Transverse colon (tissue), 4 donors: ENCODE data around the gene CACNA2D1. TPM values are rescaled to one million over a fixed set of nuclear protein-coding genes. Genes with fewer than 3 reads are reported as not detected.

Experiments used
- DNase-seq: peaks from one replicate; pipeline ENCODE4 v3.0.0-alpha.2; 2019
- H3K27ac ChIP-seq, 4 donors: fragments of 200-600 bp; sonication (generic); 2 replicates each; pipeline ENCODE4 v1.5.1; 2016 to 2018; ENCODE audit warnings: inconsistent platforms in 4 of 4
- H3K27me3 ChIP-seq: fragments of 200-600 bp; sonication (generic); 2 replicates; pipeline ENCODE4 v1.5.1; 2017; ENCODE audit warnings: inconsistent platforms
- H3K36me3 ChIP-seq, 4 donors: fragments of 200-600 bp; sonication (generic); 2 replicates each; pipeline ENCODE4 v1.5.1; 2017 to 2019; ENCODE audit warnings: inconsistent platforms in 4 of 4
- H3K4me1 ChIP-seq, 4 donors: fragments of 200-600 bp; sonication (generic); 2 replicates each; pipeline ENCODE4 v1.5.1; 2017 to 2020; ENCODE audit warnings: inconsistent platforms in 4 of 4
- H3K4me3 ChIP-seq, 4 donors: fragments of 200-600 bp; sonication (generic); 1 replicate in 1 of 4; 2 replicates in 3 of 4; pipeline versions ENCODE4 v1.5.1 to v1.6.1; 2017 to 2019; ENCODE audit warnings: inconsistent platforms in 4 of 4
- H3K9me3 ChIP-seq, 2 donors: fragments of 200-600 bp; sonication (generic); 2 replicates each; pipeline ENCODE4 v1.5.1; 2017 to 2019; ENCODE audit warnings: inconsistent platforms in 2 of 2
- EP300 ChIP-seq: sonication (generic); formaldehyde crosslinking; IDR thresholded peaks from one replicate; pipeline ENCODE4 v1.6.1; 2017; ENCODE audit warnings: antibody characterized with exemption, low read depth
- POLR2A ChIP-seq: fragments of 450-650 bp; IDR thresholded peaks from one replicate; pipeline ENCODE4 v1.6.1; 2016; ENCODE audit warnings: antibody characterized with exemption, mild to moderate bottlenecking, moderate library complexity
- POLR2AphosphoS5 ChIP-seq, 3 donors: sonication (generic); formaldehyde crosslinking; IDR thresholded peaks; one replicate each; pipeline ENCODE4 v1.6.1; 2016; ENCODE audit warnings: antibody characterized with exemption in 3 of 3
- WGBS, 2 donors: methylation state at CpG; one replicate each; pipeline ENCODE4 v1.1.5; 2018; ENCODE audit warnings: low coverage in 1 of 2; 5-methylcytosine and 5-hydroxymethylcytosine counted together
- in situ Hi-C, 4 donors: fragments of 200-750 bp; cut with MboI; loops; one replicate each; pipeline versions ENCODE4 v1.15.0 to v1.15.1; 2017; ENCODE audit warnings: low sequenced_read_pairs in 3 of 4, low pct_ligation_motif_present in 1 of 4, low pct_unique_long_range_greater_than_20kb in 1 of 4
- intact Hi-C: fragments of 100-400 bp; cut with DNase I; formaldehyde crosslinking; loops from one replicate; pipeline ENCODE4 v1.15.1; 2023; ENCODE audit warnings: low total_unique reads
- total RNA-seq, 4 donors: library from RNA; depleted of rRNA; stranded (reverse); fragments of >200 nt; gene quantifications; one replicate each; pipeline ENCODE4 v1.1.0, GENCODE V29; 2016
- TF ChIP-seq, protein P1 (sequence below), 5 experiments: fragments of 200-600 bp in 3 of 5; fragments of 450-650 bp in 2 of 5; sonication (generic) in 3 of 5; IDR thresholded peaks; 1 replicate in 2 of 5; 2 replicates in 3 of 5; pipeline ENCODE4 v1.5.1; 2016 to 2017; ENCODE audit warnings: antibody characterized with exemption in 5 of 5, inconsistent platforms in 3 of 5, mild to moderate bottlenecking in 2 of 5, moderate library complexity in 1 of 5

The CACNA2D1 gene
- total RNA-seq, 4 donors from 2014 or later = 11.0 to 126 (median 22.9) TPM

DNA sequence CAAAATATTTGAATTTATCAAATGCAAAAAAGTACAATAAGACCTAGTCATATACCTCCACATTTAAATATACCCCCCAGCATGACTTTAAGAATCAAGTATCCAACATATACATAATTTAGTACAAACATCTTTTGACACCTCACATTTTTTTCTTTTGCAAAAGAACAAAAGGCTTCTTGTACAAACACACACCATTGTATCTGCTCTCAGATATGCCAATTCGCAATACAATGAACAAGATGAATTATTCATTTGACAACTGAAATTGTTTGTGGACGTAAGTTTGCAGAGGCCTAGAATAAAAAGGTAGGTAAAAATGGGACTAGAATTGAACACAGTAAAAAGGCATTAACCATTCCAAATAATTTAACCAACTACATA lies 154.4 kb downstream of the CACNA2D1 start:
- TF ChIP-seq POLR2AphosphoS5 (IDR thresholded peaks at IDR 0.05) = no peak
- intact Hi-C loops = no loop called here
- 85 to 91% methylated on average over 2 of the region's 2 CpGs for whole genome bisulfite sequencing, 2 donors
- no peak overlapping the region for H3K4me3 ChIP-seq
- H3K27ac ChIP-seq = no peak overlapping the region
- DNase-seq = no peak
- H3K27me3 ChIP-seq = no peaks in the 10 kb centered on the region
- H3K9me3 ChIP-seq = no peaks in the 10 kb centered on the region
- no peaks in the 10 kb centered on the region for H3K36me3 ChIP-seq
- in situ Hi-C loops = no loop called here
- H3K4me1 ChIP-seq = no peaks in the 10 kb centered on the region

DNA sequence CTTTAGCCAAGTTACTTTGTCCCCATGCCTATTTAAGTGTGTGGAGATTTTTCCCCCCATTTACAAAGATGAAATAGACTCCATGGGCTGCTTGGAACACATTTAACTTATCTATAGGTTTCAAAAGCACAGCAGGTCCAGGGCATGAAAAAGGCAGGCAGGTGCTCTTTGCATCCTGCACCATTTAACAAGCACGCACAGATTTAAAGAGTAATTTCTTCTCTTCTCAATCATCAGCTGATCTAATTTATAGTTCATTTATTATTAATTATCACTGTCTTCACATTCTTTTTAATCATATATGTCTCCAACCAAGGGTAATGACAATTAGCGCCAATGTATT lies 156.8 kb downstream of the CACNA2D1 start:
- H3K9me3 ChIP-seq = no peaks in the 10 kb centered on the region
- DNase-seq = no peak
- no peaks in the 10 kb centered on the region for H3K27me3 ChIP-seq
- H3K27ac ChIP-seq = no peak overlapping the region
- intact Hi-C loops = no loop called here
- no peaks in the 10 kb centered on the region for H3K36me3 ChIP-seq
- no peaks in the 10 kb centered on the region for H3K4me1 ChIP-seq
- in situ Hi-C loops = no loop called here
- TF ChIP-seq, protein P1, sequence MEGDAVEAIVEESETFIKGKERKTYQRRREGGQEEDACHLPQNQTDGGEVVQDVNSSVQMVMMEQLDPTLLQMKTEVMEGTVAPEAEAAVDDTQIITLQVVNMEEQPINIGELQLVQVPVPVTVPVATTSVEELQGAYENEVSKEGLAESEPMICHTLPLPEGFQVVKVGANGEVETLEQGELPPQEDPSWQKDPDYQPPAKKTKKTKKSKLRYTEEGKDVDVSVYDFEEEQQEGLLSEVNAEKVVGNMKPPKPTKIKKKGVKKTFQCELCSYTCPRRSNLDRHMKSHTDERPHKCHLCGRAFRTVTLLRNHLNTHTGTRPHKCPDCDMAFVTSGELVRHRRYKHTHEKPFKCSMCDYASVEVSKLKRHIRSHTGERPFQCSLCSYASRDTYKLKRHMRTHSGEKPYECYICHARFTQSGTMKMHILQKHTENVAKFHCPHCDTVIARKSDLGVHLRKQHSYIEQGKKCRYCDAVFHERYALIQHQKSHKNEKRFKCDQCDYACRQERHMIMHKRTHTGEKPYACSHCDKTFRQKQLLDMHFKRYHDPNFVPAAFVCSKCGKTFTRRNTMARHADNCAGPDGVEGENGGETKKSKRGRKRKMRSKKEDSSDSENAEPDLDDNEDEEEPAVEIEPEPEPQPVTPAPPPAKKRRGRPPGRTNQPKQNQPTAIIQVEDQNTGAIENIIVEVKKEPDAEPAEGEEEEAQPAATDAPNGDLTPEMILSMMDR (IDR thresholded peaks at IDR 0.05) = no peak
- TF ChIP-seq POLR2A (no peak), POLR2AphosphoS5 (IDR thresholded peaks at IDR 0.05) (no peak), EP300 (no peak)
- no peak overlapping the region for H3K4me3 ChIP-seq
- 89 to 92% methylated on average over 2 of the region's 2 CpGs for WGBS, 2 donors

DNA sequence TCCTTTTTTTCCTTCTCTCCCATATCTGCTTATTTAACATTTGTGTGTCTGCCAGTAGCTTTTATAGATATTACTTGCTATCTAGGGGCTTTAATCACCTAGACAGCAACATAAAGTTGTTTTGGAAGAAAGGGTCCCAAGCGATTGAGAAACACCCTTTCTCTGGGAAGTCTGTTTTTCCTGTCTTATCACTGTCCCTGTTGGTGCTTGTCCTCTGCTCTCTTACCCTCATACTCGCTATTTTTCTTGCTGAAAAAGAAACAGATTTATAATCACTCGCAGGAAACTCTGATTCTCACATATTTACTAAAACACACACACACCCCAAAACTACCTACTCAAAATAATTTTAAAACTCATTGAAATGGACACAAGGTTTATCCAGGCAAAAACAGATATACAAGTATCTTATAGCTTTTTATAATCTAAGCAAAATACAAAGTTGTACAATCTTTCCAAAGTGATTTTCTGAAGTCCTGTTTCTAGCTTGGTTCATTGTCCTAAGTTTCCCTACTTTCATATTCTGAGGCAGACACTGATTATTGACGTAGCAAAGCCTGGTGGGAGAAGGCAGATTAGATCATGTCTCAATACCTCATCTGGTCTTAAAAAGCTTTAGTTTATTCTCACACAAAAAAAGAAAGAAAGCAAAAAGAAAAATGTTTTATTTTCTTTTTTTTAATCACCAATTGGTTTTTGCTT lies 157.3 kb downstream of the CACNA2D1 start:
- no peaks in the 10 kb centered on the region for H3K36me3 ChIP-seq
- WGBS, 2 donors = 67 to 70% methylated on average over 4 of the region's 4 CpGs
- TF ChIP-seq POLR2A = no peak
- no peak for TF ChIP-seq POLR2AphosphoS5 (IDR thresholded peaks at IDR 0.05)
- TF ChIP-seq, protein P1 (IDR thresholded peaks at IDR 0.05) = no peak
- TF ChIP-seq EP300 = no peak
- no peaks in the 10 kb centered on the region for H3K9me3 ChIP-seq
- intact Hi-C loops (no loop called here), in situ Hi-C loops (no loop called here)
- H3K27ac ChIP-seq = no peak overlapping the region
- no peak overlapping the region for H3K4me3 ChIP-seq
- H3K27me3 ChIP-seq = no peaks in the 10 kb centered on the region
- no peak for DNase-seq
- no peaks in the 10 kb centered on the region for H3K4me1 ChIP-seq

GRCh38 chr7:82284936-82285519 lies 158.5 kb downstream of the CACNA2D1 start:
- no peak for DNase-seq
- Histone ChIP-seq H3K4me1 (no peaks in the 10 kb centered on the region), H3K27ac (no peak overlapping the region), H3K4me3 (no peak overlapping the region), H3K36me3 (no peaks in the 10 kb centered on the region), H3K27me3 (no peaks in the 10 kb centered on the region), H3K9me3 (no peaks in the 10 kb centered on the region)
- in situ Hi-C loops (no loop called here), intact Hi-C loops (no loop called here)
- no peak for TF ChIP-seq EP300
- TF ChIP-seq, protein P1 (IDR thresholded peaks at IDR 0.05) = no peak
- no peak for TF ChIP-seq POLR2A
- no peak for TF ChIP-seq POLR2AphosphoS5 (IDR thresholded peaks at IDR 0.05)
- 80 to 83% methylated on average over 2 to 6 of the region's 6 CpGs for WGBS, 2 donors
